SKM-1 (cell line): ENCODE results near the gene MPPED1.

Experiments used
- DNase-seq: peaks from one replicate; lab custom pipeline; 2025; ENCODE audit not compliant: unreplicated experiment; lab: John Stamatoyannopoulos, UW

The MPPED1 gene

DNA sequence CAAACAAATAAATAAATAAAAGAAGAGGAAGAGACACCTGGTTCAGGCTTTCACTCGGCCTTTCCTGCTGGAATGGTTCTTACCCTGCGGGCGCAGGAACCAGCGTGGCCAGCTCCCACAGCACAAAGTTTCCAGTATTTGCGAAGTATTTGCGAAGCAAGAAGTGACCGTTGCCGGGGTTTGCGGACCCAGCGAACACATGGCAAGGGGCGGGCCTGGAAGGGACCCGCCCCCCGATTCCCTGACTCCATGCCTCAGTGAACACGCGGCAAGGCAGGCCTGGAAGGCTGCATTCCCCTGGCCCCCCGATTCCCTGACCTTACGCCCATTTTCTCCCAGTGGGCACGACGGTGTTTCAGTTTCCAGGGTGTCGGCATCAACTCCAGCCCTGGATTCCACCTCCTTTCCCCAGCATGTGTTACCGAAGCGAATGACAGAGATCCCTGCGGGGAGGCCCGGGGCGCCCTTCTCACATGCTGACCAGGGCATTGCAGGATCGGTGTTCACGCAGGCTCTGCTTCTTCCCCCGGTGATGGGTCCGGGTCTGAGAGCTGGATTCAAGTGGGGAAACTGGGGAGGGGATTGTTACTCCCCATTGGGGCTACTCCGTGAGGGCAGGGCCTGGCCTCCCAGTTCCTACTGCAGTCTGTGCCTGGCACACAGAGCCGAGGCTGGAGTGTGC, 102.8 kb downstream of the MPPED1 start:
- no peak for DNase-seq

- no peak for DNase-seq
These were observed 103.6 kb downstream of the MPPED1 start for GRCh38 chr22:43515411-43515810.

GRCh38 chr22:43515902-43516301, 104.1 kb downstream of the MPPED1 start:
- no peak for DNase-seq

DNA sequence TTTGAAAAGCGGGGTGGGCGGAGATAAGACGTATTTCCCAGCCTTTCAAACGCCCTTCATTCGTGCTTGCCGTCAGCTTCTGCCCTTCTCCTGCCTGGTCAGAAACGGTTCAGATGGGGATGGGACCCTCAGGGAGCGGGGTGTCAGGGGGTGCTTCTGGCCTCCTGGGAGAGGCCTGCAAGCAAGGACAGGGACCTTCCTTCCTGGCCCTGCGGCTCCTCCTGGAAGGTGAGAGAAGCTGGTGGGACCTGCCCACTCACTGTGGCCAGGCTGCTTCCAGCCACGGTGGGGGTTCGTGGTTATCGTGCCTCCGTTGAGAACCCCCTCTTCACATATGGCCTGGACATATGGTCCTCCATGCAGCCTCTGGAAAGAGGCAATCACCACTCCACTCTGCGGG, 104.6 kb downstream of the MPPED1 start:
- DNase-seq: no peak

DNA sequence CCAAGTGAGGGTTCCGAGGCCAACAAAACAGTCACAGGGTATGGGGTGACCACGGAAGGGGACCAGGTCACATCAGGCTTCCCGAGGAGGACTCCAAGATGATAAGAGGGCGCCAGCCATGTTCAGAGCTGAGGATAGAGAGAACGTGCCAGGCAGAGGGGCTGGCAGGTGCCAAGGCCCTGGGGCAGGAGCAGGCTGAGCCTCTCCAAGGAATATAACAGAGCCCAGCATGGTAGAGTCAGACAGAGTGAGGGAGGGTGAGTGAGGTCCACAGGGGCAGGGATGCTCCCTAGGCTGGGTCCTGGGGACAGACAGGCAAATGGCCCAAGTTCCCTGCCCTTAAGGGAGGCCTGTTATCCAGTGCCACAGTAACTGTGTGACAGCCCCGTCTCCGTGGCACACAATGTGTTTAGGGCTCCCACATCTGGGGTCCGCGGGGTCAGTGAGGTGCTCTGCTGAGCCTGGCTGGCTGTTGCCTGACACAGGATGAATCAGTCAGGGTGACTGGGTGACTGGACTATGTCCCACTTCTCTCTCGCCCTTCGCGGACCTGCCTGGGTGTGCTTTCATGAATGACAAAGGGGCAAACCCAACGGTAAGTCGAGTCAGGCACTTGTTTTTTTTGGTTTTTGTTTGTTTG, 105.3 kb downstream of the MPPED1 start:
- DNase-seq: no peak

DNA sequence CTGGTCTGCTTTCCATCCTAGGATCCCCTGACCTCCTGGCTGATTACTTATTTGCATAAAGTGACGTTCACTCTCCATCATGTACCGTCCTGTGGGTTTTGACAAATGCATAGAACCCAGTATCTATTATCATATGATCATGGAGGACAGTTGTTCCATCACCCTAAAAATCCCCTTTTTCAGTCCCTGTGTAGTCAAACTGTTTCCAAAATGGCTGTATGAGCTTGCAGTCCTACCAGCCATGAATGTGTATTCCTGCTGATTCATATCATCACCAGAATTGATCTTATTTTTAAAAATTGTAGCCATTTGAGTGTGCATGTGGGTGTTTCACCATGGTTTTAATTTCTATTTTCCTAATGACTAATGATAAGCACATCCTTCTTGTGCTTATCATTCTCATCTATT, 108.8 kb downstream of the MPPED1 start:
- DNase-seq: no peak

DNA sequence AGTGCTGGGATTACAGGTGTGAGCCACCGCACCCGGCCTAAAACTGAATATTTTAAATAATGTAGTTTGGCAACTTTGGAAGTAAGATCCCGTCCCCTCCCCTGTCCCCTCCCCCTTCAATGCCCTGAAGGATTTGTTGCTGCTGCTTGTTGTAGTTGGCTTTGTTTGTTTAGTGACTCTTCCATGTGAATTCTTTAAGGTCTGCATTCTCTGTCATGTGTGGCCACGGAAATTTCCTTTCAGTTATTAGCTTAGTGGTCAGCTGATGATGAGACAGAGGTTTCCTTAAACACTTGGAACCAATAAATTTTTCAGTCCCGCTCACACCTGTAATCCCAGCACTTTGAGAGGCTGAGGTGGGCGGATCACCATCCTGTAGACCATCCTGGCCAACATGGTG, 109.9 kb downstream of the MPPED1 start:
- no peak for DNase-seq

DNA sequence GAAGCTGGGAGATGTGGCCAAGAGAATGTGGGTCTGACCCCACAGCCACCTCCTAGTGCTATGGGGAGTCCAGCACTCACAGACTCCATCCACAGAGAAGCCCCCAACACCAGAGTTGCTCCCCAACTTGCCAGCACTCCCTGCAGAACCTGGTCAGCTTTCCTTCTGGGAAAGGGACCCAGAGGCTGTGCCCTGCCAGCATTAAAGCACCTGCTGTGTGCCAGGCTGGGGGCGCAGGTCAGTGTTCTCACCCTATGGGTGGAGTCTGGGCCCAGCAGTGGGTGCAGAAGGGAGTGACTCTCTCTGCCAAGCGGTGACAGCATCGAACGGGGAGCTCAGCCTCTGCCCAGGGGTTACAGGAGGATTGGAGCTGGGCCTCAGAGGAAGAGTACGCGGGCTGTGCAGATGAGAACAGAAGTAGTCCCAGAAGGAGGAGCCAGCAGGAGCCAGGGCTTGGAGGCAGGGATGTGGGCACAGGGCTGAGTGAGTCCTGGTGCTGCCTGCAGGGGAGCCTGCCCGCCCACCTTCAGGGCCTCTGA, 114.4 kb downstream of the MPPED1 start:
- DNase-seq: no peak

- no peak for DNase-seq
These were observed 115.1 kb downstream of the MPPED1 start for GRCh38 chr22:43526946-43527345.

DNA sequence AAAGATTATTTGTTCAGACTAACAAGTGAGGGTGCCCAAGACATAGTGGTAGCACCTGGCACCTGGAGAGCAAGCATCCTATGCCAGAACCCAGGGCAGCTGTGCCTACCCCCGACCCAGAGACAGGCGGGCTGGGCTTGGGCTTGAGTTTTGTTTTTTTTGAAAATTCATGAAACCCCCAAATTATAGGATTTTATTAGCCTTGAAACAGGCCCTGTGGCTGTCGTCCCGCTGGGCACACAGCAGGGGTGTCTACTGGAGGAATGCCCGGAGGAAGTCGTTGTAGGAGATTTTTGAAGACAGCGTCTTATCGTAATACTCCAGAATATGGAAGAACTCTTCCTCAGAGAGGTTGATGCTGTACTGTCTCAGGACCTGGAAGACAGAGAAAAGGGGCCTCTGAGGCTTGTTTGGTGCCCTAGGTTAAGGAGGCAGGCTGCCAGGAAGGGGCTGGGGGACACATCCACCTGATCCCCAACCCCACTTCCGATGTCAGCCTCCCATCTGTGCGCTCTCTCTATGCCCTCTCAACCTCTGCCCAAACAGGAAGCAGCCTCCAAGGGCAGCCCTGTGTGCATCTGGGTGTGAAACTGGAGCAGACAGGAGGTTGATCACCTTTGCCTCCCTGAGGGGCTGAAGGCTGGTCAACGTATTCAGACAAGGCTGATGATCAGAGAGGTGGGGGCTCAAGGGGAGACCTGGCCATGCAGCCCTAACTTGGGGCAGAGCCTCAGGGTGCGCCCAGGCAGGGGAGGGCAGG, 117.0 kb downstream of the MPPED1 start:
- DNase-seq: no peak

- DNase-seq: no peak
These were observed 117.6 kb downstream of the MPPED1 start for GRCh38 chr22:43529461-43529860.

- no peak for DNase-seq
These were observed 118.1 kb downstream of the MPPED1 start for GRCh38 chr22:43529934-43530333.

DNA sequence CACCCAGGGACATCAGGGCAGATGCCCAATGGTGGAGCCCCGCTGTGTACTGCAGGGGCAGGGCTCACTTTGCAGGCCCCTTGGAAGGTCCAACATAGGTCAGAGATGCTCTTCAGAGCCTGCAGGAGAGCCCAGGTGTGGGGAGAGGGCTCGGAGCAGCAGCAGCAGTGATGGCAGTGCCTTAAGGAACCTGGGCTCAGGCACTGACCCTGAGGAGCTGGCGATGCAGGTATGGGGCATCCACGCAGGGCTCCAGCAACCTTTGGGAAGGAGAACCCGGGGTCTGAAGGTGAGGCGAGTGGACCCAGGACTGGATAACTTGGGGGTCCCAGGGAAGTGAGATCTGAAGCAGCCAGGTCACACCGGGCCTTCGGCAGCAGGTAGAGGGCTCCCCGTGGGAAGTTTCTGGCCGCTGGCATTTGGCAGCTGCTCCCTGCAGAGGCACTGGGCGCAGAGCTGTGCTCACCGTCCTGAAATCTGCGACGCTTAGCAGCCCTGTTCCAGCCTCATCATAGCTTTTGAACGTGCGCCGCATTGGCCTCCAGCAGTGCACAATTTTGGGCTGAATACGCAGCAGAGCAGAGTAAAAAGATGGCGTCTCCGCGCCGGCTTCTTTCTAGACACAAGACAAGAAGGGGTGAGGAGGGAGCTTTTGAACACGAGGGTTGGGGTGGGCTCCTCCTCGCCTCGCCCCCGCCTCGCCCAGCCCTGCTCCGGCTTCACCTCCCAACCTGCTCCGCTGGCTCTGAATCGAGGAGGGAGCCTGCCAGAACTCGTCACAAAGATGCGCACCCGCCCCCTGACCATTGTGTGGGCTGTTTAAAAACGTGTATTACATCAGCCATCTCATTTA, 118.8 kb downstream of the MPPED1 start:
- no peak for DNase-seq

GRCh38 chr22:43531651-43532050, 119.8 kb downstream of the MPPED1 start:
- no peak for DNase-seq

GRCh38 chr22:43532301-43533155, 120.7 kb downstream of the MPPED1 start:
- no peak for DNase-seq

DNA sequence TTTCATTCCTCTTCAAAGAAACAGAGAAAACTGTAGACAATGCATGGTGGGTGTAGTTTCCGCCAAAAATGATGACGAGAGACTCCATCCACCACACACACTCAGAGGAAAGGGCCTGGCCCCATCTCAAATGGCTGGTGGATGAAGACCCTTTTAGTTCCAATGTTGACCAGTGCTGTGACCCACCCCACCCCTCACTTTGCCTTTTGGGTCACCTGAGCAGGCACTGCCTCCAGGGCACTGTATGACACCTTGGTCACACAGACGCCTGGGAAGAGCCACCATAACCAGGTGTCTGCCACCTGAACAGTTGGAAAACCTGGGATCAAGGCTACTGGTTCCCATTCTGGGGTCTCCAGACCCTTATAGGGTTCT, 121.3 kb downstream of the MPPED1 start:
- no peak for DNase-seq

- DNase-seq: no peak
These were observed 122.0 kb downstream of the MPPED1 start for GRCh38 chr22:43533656-43534428.

DNA sequence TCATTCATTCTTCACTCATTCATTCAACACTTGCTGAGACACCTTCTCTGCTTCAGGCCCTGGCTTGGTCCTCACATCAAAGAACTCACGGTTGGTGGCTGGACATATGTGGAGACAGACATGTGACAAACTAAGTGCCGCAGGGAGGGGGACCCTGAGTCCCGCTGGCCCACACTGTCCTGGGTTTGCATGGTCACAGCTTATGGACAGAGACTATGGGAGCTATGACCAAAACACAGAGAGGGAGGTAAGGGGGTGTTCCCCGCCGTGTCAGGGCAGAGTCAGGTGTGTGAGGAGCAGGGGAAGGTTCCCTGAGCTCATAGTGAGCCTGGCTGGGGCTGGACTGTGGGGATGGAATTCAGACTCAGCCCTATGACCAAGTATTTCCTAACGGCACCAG, 123.1 kb downstream of the MPPED1 start:
- no peak for DNase-seq

DNA sequence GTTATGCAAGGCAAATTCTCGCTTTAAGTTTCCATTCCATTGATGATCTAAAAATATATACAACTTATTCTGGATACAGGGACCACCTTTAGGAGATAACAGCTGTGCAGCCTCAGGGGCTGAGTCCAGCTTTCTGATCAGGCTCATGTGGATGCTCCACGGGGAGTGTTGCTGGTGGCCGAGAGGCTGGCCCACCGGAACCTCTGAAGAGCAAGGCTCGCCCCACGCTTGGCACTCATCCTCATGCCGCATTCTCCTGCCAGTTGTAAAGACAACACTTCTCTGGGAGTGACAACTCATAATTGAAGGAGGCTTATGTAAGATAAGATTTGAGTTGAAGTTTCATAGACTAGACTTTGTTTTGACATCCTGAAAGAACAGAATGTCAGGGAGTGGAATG, 123.5 kb downstream of the MPPED1 start:
- no peak for DNase-seq
